SKM-1 treated with dmso at 0.1 percent for 144 hours (cell line): ENCODE data around the gene ANKS1B.
"Not testable (repeated sequence)": the region's sequence is repeated elsewhere in the genome, so short reads cannot be mapped to it uniquely, and the experiment has no call there.

ENCODE experiments used
- DNase-seq: peaks from one replicate; lab custom pipeline; 2025; ENCODE audit not compliant: unreplicated experiment; lab: John Stamatoyannopoulos, UW

The ANKS1B gene

GRCh38 chr12:99609455-99610181 is 375.1 kb downstream of the ANKS1B start:
- DNase-seq = no peak

GRCh38 chr12:99600388-99600787 is 384.3 kb downstream of the ANKS1B start:
- DNase-seq = no peak

- DNase-seq = no peak
These were observed 386.0 kb downstream of the ANKS1B start for GRCh38 chr12:99598785-99599184.

GRCh38 chr12:99596762-99597161 is 388.0 kb downstream of the ANKS1B start:
- no peak for DNase-seq

GRCh38 chr12:99577125-99577524 is 407.6 kb downstream of the ANKS1B start:
- DNase-seq = not testable (repeated sequence)

GRCh38 chr12:99573980-99574379 is 410.8 kb downstream of the ANKS1B start:
- no peak for DNase-seq

GRCh38 chr12:99567072-99567471 is 417.7 kb downstream of the ANKS1B start:
- DNase-seq = no peak

GRCh38 chr12:99558109-99558508 is 426.6 kb downstream of the ANKS1B start:
- DNase-seq = no peak

- no peak for DNase-seq
These were observed 431.3 kb downstream of the ANKS1B start for GRCh38 chr12:99553461-99553860.

- DNase-seq = no peak
These were observed 432.7 kb downstream of the ANKS1B start for GRCh38 chr12:99552022-99552421.

- DNase-seq = no peak
These were observed 435.1 kb downstream of the ANKS1B start for GRCh38 chr12:99549651-99550050.

GRCh38 chr12:99549196-99549595 is 435.5 kb downstream of the ANKS1B start:
- DNase-seq = no peak

GRCh38 chr12:99544457-99544856 is 440.3 kb downstream of the ANKS1B start:
- DNase-seq = no peak

GRCh38 chr12:99529966-99530365 is 454.8 kb downstream of the ANKS1B start:
- no peak for DNase-seq

GRCh38 chr12:99528478-99528877 is 456.3 kb downstream of the ANKS1B start:
- DNase-seq = no peak

GRCh38 chr12:99523853-99524252 is 460.9 kb downstream of the ANKS1B start:
- no peak for DNase-seq

GRCh38 chr12:99522456-99522855 is 462.3 kb downstream of the ANKS1B start:
- no peak for DNase-seq

- DNase-seq = no peak
These were observed 463.1 kb downstream of the ANKS1B start for GRCh38 chr12:99521664-99522063.

- DNase-seq = no peak
These were observed 471.7 kb downstream of the ANKS1B start for GRCh38 chr12:99513066-99513465.

GRCh38 chr12:99505805-99506204 is 478.9 kb downstream of the ANKS1B start:
- no peak for DNase-seq

GRCh38 chr12:99498756-99499155 is 486.0 kb downstream of the ANKS1B start:
- no peak for DNase-seq

- DNase-seq = no peak
These were observed 488.9 kb downstream of the ANKS1B start for GRCh38 chr12:99495799-99496198.

GRCh38 chr12:99493197-99493596 is 491.5 kb downstream of the ANKS1B start:
- DNase-seq = no peak
